ENCODE results near the gene DRC7.
A peak's percentile ranks its signal among the peaks of the same experiment; 100 is the strongest.

Gene DRC7

DNA sequence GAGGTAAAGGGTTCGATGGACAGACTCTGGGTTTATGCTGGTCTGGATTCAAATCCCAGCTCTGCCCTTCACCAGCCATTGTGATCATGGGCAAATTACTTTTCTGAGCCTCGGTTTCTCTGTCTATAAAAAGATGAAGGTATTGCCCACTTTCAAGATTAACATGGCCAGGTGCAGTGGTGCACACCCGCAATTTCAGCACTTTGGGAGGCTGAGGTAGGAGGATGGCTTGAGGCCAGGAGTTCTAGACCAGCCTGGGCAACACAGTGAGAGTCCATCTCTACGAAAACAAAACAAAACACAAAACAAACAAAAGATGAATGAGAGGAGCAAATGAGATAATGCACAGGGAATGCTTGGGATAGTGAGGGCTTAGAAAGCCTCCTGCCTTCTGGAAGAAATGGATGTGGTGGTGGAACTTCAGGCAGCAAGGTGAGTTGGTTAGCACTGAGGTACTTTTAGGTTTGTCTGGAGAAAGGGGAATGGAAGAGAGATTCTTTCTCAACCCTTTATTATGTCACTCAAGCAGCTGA lies 18.0 kb upstream of the DRC7 start:
- no peak for DNase-seq (ENCODE audit: low read depth)

DNA sequence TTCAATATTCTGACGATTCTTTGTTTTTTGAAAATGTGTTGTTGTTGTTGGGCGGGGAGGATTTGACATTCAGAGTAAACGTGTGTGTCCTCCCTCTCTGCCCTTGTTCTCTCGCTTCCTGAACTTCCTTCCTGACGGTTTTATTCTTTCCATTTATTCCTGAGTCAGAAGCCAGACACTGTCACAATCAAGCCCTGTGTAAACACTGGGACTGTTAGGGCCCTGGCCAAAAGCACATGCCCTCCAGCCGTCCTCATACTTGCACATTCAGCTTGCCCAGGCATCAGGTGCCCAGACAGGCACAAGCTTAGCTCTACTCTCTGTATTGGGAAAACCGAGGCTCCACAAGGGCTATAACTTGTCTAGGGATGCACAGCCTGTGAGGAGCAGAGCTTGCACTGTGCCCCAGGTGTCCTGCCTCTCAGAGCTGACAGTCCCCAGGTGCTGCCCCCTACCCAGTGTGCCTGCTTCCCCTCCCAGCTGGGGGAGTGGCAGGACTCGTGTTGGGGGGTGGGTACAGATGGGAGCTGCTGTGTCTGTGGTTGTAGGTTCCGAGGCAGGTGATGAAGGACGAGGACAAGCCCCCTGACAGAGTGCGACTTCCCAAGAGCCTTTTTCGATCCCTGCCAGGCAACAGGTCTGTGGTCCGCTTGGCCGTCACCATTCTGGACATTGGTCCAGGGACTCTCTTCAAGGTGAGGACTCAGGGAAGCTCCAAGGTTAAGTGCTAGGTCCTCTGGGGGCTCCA lies 16.8 kb upstream of the DRC7 start:
- DNase-seq (ENCODE audit: low read depth) = no peak

DNA sequence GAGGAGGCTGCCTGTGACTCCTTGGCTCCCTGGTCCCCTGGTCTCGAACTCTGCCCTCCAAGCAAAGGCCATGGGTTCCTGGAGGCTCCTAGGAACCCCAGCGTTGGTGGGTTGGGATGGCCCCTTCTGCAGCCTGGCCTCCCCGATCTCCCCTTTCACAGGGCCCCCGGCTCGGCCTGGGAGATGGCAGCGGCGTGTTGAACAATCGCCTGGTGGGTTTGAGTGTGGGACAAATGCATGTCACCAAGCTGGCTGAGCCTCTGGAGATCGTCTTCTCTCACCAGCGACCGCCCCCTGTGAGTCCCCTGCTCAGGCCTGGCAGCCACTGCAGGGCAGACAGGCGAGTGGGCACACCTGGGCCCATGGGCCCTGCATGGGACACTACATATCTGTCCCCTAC lies 15.6 kb upstream of the DRC7 start:
- no peak for DNase-seq (ENCODE audit: low read depth)

DNA sequence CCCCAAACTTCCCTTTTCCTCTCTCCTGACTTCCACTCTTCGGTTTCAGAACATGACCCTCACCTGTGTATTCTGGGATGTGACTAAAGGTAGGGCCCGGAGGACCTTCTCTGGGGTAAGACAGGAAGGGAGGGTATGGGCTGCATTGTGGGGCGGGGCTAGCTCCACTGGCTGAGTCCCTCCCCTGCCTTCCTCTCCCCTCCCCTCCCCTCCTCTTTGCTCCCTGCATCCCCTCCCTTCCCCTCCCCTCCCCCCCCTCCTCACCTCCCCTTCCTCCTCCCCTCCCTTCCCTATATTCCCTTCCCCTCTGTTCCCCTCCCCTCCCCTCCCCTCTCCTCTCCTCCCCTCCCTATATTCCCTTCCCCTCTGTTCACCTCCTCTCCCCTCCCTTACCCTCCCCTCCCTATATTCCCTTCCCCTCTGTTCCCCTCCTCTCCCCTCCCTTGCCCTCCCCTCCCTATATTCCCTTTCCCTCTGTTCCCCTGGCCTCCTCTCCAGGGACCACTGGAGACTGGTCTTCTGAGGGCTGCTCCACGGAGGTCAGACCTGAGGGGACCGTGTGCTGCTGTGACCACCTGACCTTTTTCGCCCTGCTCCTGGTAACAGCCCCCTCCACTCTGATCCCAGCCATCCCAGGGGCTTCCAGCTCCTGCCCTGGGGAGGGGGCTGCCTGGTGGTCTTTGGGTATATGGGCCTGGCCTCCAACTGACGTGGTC lies 14.7 kb upstream of the DRC7 start:
- no peak for DNase-seq (ENCODE audit: low read depth)

DNA sequence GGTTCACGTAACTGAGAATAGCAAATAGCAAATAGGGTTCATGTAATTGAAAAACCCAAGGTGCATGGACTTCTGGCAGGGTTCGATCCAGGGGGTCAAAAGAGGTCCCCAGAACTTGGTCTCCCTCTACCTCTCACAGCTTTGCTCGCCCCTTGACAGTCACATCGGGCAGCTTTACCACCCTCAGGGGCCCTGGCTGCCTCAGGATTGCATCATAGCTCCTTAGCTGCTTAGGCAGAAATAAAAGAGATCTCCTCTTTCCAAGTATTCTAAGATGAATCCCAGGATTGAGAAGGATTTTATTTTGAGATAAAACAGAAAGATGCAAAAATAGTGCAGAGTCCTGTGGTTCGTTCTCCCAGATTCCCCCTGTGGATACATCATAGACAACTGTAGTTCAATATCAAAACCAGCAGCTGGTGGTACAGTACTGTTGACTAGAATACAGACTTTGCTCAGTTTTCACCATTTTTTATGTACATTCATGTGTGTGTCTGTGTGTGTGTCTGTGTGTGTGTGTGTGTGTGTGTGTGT lies 13.7 kb upstream of the DRC7 start:
- peak; percentile 34 for DNase-seq (ENCODE audit: low read depth)

DNA sequence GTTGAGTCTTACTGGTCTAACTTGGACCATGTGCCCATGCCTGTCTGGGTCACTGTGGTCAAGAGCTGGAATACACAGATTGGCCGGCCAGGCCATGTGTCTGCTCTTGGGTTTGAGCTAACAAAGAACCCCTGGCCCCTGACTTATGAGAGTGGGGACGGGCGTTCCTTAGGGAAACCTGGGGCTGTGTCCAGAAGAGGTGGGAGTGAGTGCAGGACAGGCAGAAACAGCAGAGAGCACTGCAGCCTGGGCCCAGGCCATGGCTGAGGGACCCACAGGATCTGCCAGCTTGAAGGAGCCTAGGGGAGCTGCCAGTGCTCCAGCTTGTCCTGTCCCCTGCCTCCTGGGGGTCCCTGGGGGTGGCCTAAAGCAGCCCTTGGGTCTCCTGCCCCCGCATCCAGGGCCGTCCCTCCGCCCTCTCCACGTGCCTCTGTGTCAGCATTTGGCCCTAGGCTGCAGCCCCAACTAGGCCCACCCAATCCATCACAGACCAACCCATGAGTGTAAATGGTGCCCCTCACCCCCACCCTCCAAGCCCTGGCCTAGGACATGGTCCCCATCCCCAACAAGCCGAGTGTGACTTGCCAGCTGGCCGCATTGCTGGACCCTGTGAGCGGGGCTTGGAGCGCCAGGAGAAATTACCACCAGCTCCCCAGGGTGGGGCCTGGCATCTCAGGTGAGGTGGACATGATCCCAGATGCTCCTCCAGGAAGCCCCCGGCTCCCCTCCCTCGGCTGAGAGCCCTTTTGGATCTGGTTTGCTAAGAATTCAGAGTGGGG lies 12.5 kb upstream of the DRC7 start:
- DNase-seq (ENCODE audit: low read depth) = no peak

DNA sequence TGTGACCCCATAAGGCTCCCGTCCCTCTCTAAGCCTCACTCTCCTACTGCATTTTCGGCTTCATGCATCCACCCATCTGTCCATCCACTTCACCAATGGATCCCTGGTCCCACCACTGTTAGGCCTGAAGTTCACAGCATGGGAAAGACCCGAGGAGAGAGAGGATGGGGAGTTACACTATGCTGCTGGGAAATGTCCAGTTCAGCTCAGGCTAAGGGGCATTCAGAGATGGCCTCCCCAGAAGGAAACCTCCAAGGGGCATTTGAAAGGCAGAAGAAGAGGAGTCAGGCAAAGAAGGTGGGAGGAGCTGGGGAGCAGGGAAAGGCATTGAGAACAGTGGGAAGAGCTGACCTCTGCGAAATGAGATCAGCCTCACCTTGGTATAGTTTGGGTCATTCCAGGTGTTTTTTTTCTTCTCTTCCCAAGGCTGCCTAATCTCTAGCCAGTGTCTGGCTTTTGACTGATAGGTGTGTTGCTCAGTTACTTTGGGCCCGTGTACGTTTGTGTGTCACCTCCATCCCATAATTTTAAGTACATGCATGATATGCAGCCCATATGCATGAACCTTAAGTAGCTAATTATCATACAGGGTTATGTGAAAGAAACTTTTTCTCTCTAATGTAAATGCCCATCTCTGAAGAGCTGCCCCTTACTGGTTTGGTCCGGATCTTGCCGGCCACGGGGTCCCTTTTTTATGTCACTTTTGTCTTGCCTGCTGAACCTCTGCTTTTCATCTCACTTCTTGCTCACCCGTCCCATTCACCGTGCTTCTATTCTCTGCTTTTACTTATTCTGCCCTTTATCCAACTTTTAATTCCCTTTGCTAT lies 11.6 kb upstream of the DRC7 start:
- DNase-seq (ENCODE audit: low read depth) = no peak

DNA sequence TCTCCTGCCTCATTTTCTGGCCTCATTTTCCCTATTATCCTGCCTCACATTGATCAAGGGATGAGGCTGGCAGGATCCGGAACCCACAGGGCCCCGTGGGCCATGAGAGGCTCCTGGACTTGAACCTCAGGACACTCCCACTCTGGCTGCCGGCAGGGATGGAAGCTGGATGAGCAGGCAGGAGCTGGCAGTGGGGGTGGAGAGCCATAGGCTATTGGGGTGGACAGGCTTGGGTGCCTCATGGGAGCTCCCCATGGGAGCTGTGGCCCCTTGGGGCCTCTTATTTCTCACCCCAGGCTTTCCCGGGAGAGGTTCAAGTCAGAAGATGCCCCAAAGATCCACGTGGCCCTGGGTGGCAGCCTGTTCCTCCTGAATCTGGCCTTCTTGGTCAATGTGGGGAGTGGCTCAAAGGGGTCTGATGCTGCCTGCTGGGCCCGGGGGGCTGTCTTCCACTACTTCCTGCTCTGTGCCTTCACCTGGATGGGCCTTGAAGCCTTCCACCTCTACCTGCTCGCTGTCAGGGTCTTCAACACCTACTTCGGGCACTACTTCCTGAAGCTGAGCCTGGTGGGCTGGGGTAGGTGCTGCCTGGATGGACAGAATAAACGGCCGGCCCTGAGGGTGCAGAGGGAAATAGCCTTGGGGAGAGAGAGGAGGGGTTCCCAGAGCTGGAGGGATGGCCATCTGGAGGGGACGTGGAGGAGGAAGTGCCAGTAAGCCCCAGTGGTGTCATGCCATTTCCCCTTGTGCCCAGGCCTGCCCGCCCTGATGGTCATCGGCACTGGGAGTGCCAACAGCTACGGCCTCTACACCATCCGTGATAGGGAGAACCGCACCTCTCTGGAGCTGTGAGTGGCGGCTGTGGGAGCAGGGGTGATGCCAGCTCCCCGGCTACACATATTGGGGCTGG lies 10.7 kb upstream of the DRC7 start:
- DNase-seq (ENCODE audit: low read depth) = no peak

DNA sequence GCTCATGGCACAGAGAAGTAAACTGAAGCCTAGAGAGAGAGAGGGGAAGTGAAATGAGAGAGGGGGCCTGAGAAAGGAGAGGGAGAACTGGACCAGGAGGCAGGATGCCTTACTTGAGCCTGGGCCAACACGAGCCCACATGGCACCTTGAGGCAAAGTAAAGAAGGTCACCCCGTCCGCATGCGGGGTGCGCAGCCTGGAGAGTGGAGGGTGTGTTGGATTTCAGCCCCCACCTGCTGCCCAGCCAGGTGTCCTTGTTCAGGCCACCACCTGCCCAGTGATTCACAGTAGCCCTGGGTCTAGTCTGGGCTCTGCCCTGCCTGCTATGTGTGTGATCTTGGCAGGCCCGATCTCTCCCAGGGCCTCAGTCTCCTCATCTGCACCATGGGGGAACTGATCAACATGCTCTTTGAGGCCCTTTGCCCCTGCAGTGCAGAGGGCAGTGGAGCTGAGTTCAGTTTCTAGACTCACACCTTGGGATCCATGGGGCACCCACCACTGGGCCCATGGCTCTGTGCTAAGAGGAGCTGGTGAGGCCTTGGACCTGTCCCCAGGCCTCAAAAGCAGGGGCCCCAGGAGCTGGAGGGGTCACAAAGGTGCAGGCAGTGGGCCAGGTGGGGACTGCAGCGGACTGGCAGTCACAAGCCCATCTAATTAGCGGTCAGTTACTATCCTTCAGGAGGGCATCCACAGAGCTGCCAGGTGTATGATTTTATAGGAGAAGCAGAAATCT lies 9.8 kb upstream of the DRC7 start:
- no peak for DNase-seq (ENCODE audit: low read depth)

DNA sequence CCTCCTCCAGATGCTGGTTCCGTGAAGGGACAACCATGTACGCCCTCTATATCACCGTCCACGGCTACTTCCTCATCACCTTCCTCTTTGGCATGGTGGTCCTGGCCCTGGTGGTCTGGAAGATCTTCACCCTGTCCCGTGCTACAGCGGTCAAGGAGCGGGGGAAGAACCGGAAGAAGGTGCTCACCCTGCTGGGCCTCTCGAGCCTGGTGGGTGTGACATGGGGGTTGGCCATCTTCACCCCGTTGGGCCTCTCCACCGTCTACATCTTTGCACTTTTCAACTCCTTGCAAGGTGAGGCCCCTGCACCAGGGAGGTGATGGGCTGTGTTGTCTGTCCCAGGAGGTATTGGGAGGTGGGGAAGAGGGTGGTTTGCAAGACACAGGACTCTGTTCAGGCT lies 9.0 kb upstream of the DRC7 start:
- no peak for DNase-seq (ENCODE audit: low read depth)

DNA sequence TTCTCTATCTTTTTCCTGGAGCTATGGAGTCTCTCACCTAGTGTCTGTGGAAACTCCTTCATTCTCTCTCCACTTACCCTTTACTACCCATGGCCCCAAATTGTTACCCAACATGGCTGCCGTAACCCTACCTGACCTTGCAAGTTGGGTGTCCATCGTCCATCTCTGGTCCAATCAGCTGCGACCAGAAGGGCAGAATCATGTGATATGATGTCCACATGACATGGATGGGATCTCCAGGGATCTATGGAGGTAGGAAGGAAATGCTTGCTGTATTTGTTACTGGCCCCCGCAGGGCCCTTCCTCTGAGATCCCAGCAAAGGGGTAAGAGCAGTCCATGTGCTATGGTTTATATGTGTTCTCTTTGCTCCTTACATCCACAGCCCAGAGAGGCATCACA lies 8.0 kb upstream of the DRC7 start:
- no peak for DNase-seq (ENCODE audit: low read depth)

DNA sequence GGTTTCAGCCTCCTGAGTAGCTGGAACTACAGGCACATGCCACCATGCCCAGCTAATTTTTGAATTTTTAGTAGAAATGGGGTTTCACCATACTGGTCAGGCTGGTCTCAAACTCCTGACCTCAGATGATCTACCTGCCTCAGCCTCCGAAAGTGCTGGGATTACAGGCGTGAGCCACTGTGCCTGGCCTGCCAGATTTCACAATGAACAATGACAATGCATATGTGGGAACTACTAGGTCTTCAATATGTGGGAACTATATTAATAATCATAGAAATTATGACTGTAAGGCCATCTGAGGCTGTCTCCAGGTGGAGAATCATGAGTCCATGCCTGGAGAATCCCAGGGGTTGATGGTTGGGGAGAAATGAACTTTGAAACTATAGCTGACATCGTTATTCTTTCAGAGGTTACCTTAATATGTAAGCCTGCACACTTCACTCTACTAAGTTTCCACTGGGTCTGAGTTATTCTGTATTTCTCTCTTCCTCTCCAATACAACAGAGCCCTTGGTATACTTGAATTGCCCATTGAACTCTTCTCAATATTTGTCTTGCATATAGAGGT lies 7.2 kb upstream of the DRC7 start:
- no peak for DNase-seq (ENCODE audit: low read depth)

DNA sequence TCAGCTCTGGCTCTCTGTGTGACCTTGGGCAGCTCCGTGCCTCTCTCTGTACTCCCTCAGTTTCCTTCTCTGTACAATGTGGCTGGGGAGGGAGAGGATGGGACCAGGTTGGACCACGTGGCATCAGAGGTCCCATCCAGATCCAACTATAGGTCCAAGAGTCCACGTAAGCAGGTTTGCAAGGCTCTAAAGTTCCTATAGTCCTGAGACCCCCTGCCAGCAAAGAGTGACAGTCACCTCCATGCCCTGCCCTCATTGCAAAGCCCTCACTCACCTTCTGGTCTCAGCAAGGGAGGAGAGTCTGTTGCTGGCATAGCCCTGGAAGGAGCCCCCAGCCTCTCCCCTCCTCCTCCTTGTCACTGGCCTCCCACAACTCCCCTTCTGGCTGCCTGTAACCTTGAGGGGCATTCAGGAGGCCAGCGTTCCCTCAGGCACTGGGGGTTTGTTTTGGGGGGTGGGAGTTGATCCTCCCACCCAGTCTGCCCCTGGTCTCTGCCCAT lies 6.1 kb upstream of the DRC7 start:
- no peak for DNase-seq (ENCODE audit: low read depth)

DNA sequence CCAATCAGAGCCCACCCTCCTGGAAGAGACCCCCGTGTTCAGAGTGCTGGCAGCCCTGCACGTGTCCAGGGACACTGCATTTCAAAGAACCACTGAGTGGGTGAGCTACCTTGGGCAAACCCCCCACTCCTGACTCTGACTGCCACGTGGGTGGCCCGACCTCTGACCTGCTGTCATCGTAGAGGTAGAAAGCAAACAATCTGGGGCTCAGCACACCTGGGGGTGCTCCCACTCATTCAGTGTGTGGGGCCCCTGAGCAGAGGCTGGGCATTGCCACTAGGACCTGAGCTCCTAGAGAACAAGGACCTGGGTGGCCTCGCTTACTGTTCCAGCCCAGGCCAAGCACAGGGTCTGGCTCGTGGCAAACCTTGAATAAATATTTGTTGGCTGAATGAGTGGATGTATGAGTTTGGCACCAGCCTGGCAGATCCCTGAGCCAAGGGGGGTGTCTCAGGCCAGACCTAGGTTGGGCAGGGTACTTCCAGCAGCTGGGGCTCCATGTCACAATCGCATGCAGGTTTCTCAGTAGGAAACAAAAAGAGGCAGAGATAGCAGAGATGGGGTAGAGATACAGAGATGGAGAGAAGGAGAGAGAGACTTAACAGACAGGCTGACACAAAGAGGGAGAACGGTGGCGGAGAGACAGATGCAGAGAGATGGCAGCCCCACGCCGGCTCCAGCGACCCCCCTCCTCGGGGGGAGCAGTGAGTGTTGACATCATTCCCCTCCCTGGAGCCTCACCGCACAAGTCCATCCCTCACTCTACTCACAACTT lies 5.4 kb upstream of the DRC7 start:
- DNase-seq (ENCODE audit: low read depth) = no peak

DNA sequence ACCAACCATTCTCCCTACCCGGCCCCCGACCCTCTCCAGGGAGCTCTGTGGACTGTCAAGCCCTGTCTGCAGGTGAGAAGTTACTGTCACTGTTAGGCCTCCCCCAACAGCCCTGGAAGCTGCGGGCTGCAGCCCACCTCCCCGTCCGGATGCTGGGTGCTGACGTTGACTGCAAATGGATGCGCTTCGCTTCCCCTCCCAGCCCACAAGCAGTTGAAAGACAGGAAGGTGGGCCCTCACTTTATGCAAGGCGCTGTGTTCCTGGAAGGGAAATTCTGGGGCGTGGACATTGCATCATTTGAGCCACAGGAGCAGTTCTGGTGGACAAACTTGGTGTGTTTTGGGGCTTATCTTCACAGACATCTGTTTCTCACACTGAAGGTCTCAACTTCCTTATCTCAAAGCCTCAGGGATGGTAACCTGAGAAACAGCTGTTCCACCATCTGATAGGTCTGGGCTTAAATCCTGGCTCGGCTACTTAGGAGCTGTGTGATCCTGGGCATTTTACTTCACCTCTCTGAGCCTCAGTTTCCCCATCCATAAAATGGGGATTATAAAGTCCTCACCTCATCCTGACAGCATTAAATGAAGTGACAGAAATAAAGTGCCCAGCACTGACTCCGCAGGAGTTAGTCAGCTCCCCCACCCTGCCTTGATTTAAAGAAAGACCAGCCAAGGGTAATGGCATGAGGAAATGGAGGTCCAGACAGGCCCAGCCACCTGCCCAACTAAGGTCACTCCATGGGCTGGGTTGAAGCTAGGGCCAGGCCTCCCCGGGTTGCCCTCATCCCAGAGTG lies 4.6 kb upstream of the DRC7 start:
- peak; percentile 72 for DNase-seq (ENCODE audit: low read depth)

DNA sequence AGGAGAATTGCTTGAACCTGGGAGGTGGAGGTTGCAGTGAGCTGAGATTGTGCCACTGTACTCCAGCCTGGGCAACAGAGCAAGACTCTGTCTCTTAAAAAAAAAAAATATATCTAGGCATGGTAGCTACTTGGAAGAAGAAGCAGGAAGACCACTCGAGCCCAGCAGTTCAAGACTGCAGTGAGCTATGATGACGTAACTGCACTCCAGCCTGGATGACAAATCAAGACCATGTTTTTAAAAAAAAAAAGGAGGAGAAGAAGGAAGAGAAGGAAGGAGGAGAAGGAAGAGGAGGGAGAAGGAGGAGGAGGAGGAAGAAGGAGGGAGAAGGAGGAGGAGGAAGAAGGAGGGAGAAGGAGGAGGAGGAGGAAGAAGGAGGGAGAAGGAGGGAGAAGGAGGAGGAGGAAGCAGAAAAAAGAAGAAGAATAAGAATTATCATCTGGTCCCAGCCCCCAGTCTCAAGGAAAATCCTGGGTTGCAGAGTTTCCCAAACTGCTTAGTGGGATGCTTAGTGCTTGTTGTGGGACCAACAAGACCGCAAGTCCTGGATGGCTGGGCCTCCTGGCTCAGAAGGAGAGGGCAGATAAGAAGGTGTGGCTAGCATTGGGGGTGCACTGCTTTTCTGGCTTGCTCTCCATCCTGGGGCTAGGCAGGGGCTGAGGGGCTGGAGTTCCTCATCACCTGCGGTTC lies 3.7 kb upstream of the DRC7 start:
- DNase-seq (ENCODE audit: low read depth) = peak; percentile 39

DNA sequence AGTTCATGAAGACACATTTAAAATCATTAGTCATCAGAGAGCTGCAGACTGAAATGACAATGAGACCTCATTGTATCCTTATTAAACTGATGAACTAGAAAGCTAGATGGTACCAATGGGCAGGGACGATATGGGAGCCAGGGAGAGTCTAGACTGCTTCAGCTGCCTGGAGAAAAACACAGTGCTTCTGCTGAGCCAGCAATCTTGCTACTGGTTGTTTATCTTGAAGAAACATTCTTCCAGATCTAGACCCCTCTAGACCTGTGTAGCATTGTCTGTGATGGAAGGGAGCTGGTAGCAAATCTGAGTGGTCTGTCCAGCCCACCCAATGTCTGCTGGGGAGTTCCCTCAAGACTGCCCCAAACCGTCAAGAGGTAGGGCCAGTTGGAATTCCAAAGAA lies 2.0 kb upstream of the DRC7 start:
- DNase-seq (ENCODE audit: low read depth) = no peak

Data from amniotic epithelial cell (primary cell).